Nucleus accumbens (tissue), 56 donors: ENCODE data around the gene ENOX1.

Experiments
- DNase-seq, 56 donors: peaks; one replicate each; lab custom pipeline; 2025; lab: John Stamatoyannopoulos, UW

The ENOX1 gene

DNA sequence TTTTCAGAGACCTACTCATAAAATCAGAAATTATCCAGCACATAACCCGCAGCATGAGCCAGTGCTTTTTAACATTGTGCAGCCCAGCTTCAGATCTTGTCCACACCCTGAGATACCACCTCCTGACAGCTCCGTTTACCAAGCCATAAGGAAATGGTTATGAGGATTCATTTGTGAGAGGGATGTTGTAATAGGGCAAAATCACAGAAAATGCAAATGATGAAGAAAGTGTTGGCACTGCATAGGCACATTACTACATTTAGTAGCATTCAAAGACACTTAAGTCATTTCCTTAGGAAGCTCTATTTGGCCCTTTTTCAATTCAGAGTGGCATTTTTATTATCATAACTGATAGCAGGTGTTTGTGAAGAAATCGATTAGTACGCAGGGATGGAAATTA lies 485.9 kb downstream of the ENOX1 start:
- DNase-seq, result no peak

- no peak for DNase-seq
Observed at GRCh38 chr13:43299374-43299773, 487.4 kb downstream of the ENOX1 start.

DNA sequence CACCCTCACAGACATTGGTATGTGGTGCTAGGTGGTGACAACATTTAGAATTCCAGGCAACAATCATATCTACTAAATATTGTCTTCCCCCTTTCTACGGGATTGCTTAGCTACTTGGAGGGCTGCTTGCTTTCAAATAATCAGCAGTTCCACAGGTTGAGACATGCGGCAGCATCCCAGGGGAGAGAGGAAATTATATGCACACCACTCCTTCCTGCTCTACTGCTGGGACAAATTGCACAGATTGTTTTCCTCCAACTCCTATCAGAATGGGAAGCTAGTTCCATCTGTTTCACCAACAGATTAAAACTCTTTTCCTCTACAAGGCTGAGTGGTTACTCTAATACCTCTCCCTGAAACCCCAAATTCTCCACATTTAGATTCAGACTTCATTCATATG lies 488.0 kb downstream of the ENOX1 start:
- no peak for DNase-seq

- DNase-seq, result no peak
Observed at GRCh38 chr13:43297967-43298678, 488.6 kb downstream of the ENOX1 start.

- no peak for DNase-seq
Observed at GRCh38 chr13:43295825-43296564, 490.8 kb downstream of the ENOX1 start.

- DNase-seq, result no peak
Observed at GRCh38 chr13:43295321-43295720, 491.5 kb downstream of the ENOX1 start.

GRCh38 chr13:43294412-43294811 lies 492.4 kb downstream of the ENOX1 start:
- DNase-seq, result no peak

- DNase-seq, result no peak
Observed at GRCh38 chr13:43293986-43294385, 492.8 kb downstream of the ENOX1 start.

DNA sequence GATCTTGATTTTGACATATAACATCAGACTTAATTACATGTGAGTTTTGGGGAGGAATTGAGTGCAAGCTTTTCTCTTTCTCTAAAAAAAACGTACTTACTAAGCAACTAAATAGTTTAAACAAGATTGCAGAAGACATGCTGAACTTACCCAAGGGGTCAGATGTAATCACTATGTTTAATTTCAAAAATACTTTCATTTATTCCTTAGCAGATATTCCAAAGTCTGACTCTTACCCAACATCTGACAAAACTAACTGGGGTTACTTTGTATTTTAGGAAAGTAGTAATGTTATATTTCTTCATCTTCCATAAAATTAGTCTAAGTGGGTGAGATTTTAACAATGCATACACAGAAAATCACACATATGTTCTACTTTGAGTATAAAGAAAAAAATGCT lies 493.2 kb downstream of the ENOX1 start:
- no peak for DNase-seq

DNA sequence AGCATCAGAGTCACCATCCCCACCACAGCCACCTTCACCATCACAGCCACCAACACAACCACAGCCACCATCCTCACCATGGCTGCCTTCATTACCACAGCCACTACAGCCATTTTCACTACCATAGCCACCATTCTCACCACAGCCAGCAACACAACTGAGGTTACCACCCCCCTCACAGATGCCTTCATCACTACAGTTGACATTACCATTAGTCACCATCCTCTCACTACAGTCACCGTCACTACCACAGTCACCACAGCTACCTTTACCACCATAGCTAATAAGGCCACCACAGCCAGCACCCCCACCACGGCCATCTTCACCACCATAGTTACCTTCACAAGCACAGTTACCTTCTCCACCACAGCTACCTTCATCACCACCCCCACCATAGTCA lies 493.8 kb downstream of the ENOX1 start:
- no peak for DNase-seq

GRCh38 chr13:43291287-43292060 lies 495.3 kb downstream of the ENOX1 start:
- DNase-seq, result no peak

DNA sequence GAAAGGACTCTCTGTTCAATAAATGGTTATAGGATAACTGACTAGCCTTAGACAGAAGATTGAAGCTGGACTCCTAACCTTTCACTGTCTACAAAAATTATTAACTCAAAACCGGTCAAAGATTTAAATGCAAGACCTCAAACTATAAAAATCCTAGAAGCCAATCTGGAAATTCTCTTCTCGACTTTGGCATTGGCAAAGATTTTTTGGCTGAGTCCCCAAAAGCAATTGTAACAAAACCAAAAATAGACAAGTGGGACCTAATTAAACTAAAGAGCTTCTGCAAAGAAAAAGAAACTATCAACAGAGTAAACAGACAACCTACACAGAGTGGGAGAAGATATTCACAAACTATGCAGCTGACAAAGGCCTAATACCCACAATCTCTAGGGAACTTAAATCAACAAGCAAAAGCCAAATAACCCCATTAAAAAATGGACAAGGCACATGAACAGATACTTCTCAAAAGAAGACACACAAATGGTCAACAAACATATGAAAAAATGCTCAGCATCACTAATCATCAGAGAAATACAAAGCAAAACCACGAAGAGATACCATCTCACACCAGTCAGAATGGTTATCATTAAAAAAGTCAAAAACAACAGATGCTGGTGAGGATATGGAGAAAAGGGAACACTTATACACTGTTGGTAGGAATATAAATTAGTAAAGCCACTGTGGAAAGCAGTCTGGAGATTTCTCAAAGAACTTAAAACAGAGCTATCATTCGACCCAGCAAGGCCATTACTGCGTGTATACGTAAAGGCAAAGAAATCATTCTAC lies 497.1 kb downstream of the ENOX1 start:
- no peak for DNase-seq

DNA sequence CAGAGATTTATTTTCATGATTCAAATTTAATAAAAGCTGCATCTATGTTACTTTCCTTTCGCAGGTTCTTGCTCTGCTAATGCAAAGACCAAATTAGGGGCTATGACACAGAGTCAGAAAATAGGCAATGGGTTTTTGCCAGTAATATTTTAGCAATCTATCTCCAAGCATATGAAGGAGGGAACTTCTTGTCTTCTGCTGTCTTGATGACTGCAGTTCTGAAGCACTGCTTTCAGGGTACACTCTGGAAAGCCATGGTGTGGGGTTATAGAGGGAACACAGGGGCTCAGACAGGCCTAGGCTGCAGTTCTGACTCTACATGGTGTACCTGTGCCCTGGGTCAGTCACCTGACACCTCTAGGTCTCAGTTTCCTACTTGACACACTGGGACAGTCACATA lies 500.0 kb downstream of the ENOX1 start:
- no peak for DNase-seq

DNA sequence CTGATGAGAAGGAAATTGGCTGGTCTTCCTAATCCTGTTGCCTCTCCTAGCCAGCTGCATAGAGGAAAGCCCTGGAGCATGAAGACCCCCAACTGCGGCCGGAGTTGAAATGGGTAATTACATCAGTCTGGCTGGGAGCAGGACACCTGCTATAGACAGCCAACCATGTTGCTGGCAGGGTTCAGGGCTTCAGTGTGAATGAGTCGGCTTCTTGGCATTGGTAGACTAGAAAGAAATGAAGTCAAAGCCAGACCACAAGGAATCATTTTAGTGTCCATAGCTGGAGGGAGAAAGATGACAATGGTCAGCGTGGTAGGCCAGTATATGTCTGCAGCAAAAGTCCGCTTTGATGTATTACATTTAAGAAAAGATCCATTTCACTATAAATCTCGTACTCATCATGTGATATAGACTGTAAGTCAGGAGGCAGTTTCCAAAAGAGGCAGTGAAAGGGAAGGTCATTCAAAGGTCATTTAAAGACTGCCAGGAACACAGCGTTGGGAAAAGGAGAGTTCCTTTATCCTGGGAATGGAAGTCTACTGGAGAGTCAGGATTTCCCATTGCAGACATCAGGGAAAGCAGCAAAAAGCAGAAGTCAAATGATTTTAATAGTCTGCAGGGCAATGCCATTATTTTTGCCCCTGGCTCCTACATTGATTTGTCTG lies 500.7 kb downstream of the ENOX1 start:
- DNase-seq, result peak in 3 of 56 donors; percentile 4 to 18 (median 9)

DNA sequence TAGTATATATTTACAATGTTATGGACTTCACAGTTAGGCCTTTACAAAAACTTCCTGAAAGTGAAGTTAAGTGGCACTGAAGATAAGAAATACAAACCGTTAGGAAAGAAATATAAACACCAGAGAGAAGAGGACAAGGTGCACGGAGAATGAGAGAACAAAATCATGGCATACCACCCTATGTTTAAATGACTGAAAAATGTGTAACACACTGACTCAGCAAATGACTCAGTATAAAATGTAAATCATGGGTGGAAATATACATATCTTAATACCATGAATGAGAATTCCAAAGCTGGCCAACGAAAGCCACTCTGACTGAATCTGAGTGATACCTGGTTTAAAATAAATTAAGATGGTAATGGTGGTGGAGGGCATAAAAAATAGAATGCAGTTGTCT lies 502.6 kb downstream of the ENOX1 start:
- no peak for DNase-seq

GRCh38 chr13:43279696-43280095 lies 507.1 kb downstream of the ENOX1 start:
- DNase-seq, result no peak

- no peak for DNase-seq
Observed at GRCh38 chr13:43278127-43278526, 508.6 kb downstream of the ENOX1 start.

DNA sequence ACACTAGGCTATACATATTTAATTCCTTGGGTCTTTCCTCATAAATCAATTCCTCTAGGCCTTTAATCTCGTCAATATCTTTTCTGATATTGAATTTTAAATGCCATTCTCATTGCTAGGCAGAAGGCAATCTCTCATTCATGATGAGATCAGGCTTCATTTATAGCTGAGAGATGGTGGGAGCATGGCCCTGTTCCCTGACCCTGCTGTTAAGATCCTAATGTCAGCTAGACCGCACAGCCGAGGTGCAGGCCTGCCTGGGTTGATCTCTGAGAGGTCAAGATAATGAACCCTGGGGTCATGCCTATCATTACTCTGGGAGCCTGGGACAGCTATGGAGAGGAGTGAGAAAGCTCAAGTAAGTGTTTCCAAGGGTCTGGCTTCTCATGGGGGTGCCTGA lies 509.6 kb downstream of the ENOX1 start:
- no peak for DNase-seq

DNA sequence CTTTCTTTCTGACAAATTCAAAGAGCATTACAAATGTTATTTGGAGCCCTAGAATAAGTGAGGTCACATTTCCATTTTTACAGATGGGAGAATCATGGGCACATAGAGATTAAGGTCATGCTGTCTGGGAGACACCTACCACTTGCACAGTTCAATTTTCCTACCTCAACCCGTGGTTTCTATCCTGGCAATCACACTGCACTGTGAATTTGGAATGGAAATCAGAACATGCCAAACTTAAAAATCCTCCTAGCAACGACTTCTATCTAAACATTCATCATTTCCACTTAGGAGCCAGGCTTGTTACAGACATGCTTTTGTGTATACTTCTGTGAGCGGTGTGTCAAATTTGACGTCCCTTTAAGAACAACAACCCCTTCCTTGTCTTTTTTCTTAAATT lies 511.9 kb downstream of the ENOX1 start:
- DNase-seq, result no peak

- DNase-seq, result no peak
Observed at GRCh38 chr13:43273362-43273761, 513.4 kb downstream of the ENOX1 start.
